Measurements from ENCODE around the gene ALDH3B1. TPM values are rescaled to one million over a fixed set of nuclear protein-coding genes. Genes with fewer than 3 reads are reported as not detected.

The ALDH3B1 gene
- total and polyA plus RNA-seq, 2 donors (not counting 3 experiments of a cell fraction or from before 2014, with no cell fraction given), result 0.13 to 1.0 TPM

GRCh38 chr11:68028802-68029545 is 18.8 kb downstream of the ALDH3B1 start:
- dilution Hi-C loops (cut with MboI; ENCODE audit: extremely low pct_ligation_motif_present, low sequenced_read_pairs), result no loop called here
- Histone ChIP-seq H3K4me3 (replicated peaks in 1 of 3; ENCODE audit: insufficient read depth in 1 of 3, low read depth in 1 of 3, low read length in 3 of 3) (no peak overlapping the region), H3K4me1 (ENCODE audit: control insufficient read depth, extremely low read depth, insufficient read depth, low read length) (peaks cover 11% of the 10 kb centered on the region), H3K27ac (ENCODE audit: insufficient read depth, low read depth, low read length) (no peak overlapping the region), H3K4me2 (ENCODE audit: insufficient read depth, low read length) (no peak overlapping the region), H3K9ac (replicated peaks; ENCODE audit: extremely low read depth, insufficient read depth, low read length) (no peak overlapping the region), H2AFZ (ENCODE audit: low read depth, low read length) (no peak overlapping the region), H3K36me3 (ENCODE audit: control insufficient read depth in 2 of 2, extremely low read depth in 1 of 2, insufficient read depth in 2 of 2, low read length in 2 of 2) (peaks cover 0 to 11% of the 10 kb centered on the region in 2 experiments), H4K20me1 (replicated peaks; ENCODE audit: control insufficient read depth, extremely low read depth, insufficient read depth, low read length) (no peaks in the 10 kb centered on the region), H3K9me3 (replicated peaks; ENCODE audit: control insufficient read depth, insufficient read depth, low read length) (no peaks in the 10 kb centered on the region), H3K9me1 (replicated peaks; ENCODE audit: control insufficient read depth, extremely low read depth, insufficient read depth, low read length) (no peaks in the 10 kb centered on the region), H3K27me3 (ENCODE audit: control insufficient read depth in 2 of 2, insufficient read depth in 2 of 2, low read length in 2 of 2) (no peaks in the 10 kb centered on the region), H3K79me2 (ENCODE audit: control insufficient read depth, insufficient read depth, low read length) (peaks cover 18% of the 10 kb centered on the region)
- ChIA-PET POLR2A (no interaction called here), CTCF (no interaction called here)
- FAIRE-seq (no peak), DNase-seq (ENCODE audit: low read depth, low spot score) (no peak)
- TF ChIP-seq JUN (IDR thresholded peaks at IDR 0.05; ENCODE audit: borderline replicate concordance, insufficient read depth, insufficient read length, low read depth) (no peak), POLR2A (IDR thresholded peaks at IDR 0.05; ENCODE audit: low read depth, low read length) (no peak), MAX (IDR thresholded peaks at IDR 0.05; ENCODE audit: insufficient read depth, insufficient read length) (no peak), MYC (IDR thresholded peaks at IDR 0.05; ENCODE audit: low read depth, low read length) (no peak), GATA2 (IDR thresholded peaks at IDR 0.05; ENCODE audit: insufficient read depth, insufficient read length, low read depth, low read length) (no peak), FOS (IDR thresholded peaks at IDR 0.05; ENCODE audit: borderline replicate concordance, insufficient read depth, low read length) (no peak), POLR2AphosphoS5 (IDR thresholded peaks at IDR 0.05; ENCODE audit: insufficient read depth, low read depth, low read length) (no peak), EZH2 (IDR thresholded peaks at IDR 0.05; ENCODE audit: borderline replicate concordance, low read depth, low read length, severe bottlenecking) (no peak), CTCF (IDR thresholded peaks at IDR 0.05; ENCODE audit: extremely low read depth in 1 of 2, insufficient read depth in 1 of 2, low read depth in 1 of 2, low read length in 2 of 2) (no peak)
- BruUV-seq (replicated peaks), result no TSS peak
- intact Hi-C loops (cut with micrococcal nuclease), result no loop called here

Data from endothelial cell of umbilical vein (primary cell).